Neural cell (in vitro differentiated cells): ENCODE results near the gene VPS33B. TPM values are rescaled to one million over a fixed set of nuclear protein-coding genes. Genes with fewer than 3 reads are reported as not detected.

Source experiments
- H2AFZ ChIP-seq: fragments of 200-600, 300-800 bp; sonication (generic), shearing (Covaris generic); 2 replicates; pipeline ENCODE4 v1.6.0; 2014; ENCODE audit warnings: low read depth, mild to moderate bottlenecking, antibody characterized with exemption, low read length, moderate library complexity
- H3F3A ChIP-seq: fragments of 200-600 bp; shearing (Covaris generic); 2 replicates; pipeline ENCODE4 v1.6.1; 2016; ENCODE audit warnings: mild to moderate bottlenecking, moderate library complexity, mixed read lengths, antibody characterized with exemption, low read length; ENCODE audit not compliant: insufficient read depth, poor library complexity, severe bottlenecking
- H3K27ac ChIP-seq: fragments of 200-600, 300-800 bp; sonication (generic), shearing (Covaris generic); 2 replicates; pipeline ENCODE4 v1.5.1; 2014; ENCODE audit warnings: mild to moderate bottlenecking, low read length, moderate library complexity
- H3K27me3 ChIP-seq: fragments of 300-800, 200-600 bp; sonication (generic), shearing (Covaris generic); 2 replicates; pipeline ENCODE4 v1.6.0; 2014; ENCODE audit warnings: mild to moderate bottlenecking, low read depth, low read length, moderate library complexity; ENCODE audit not compliant: insufficient read depth
- H3K36me3 ChIP-seq: fragments of 300-800, 200-600 bp; sonication (generic), shearing (Covaris generic); 2 replicates; pipeline ENCODE4 v1.5.1; 2014; ENCODE audit warnings: mild to moderate bottlenecking, antibody characterized with exemption, low read length, moderate library complexity; ENCODE audit not compliant: insufficient read depth
- H3K4me2 ChIP-seq: fragments of 300-800, 200-600 bp; sonication (generic), shearing (Covaris generic); 2 replicates; pipeline ENCODE4 v1.6.0; 2014; ENCODE audit warnings: mild to moderate bottlenecking, low read length
- H3K4me3 ChIP-seq: fragments of 300-800, 200-600 bp; sonication (generic), shearing (Covaris generic); 2 replicates; pipeline ENCODE4 v1.5.1; 2014; ENCODE audit warnings: mild to moderate bottlenecking, low read length, moderate library complexity
- H3K79me2 ChIP-seq: fragments of 200-600 bp; shearing (Covaris generic); replicated peaks from 2 replicates; pipeline ENCODE4 v1.6.0; 2014; ENCODE audit warnings: mild to moderate bottlenecking, low read length, moderate library complexity; ENCODE audit not compliant: insufficient read depth
- H3K9ac ChIP-seq: fragments of 300-800, 200-600 bp; sonication (generic), shearing (Covaris generic); 2 replicates; pipeline ENCODE4 v1.6.1; 2016; ENCODE audit warnings: mild to moderate bottlenecking, low read length, mixed read lengths
- H3K9me2 ChIP-seq: fragments of 200-600 bp; shearing (Covaris generic); 2 replicates; pipeline ENCODE4 v1.6.1; 2016; ENCODE audit warnings: mild to moderate bottlenecking, low read length, mixed read lengths; ENCODE audit not compliant: insufficient read depth
- H3K9me3 ChIP-seq: fragments of 200-600, 300-800 bp; sonication (generic), shearing (Covaris generic); 2 replicates; pipeline ENCODE4 v1.6.1; 2016; ENCODE audit warnings: mild to moderate bottlenecking, mixed run types, low read length, moderate library complexity, mixed read lengths
- H4K20me1 ChIP-seq: fragments of 200-600 bp; shearing (Covaris generic); 2 replicates; pipeline ENCODE4 v1.6.1; 2016; ENCODE audit warnings: mild to moderate bottlenecking, mixed run types; ENCODE audit not compliant: insufficient read depth
- CTCF ChIP-seq: fragments of 450-650 bp; IDR thresholded peaks from 2 replicates; pipeline ENCODE4 v1.5.1; 2014; ENCODE audit warnings: antibody characterized with exemption, mild to moderate bottlenecking, moderate library complexity; ENCODE audit not compliant: poor library complexity, severe bottlenecking
- EP300 ChIP-seq: fragments of 450-650 bp; conservative IDR thresholded peaks from 2 replicates; pipeline ENCODE4 v1.6.1; 2014; ENCODE audit warnings: antibody characterized with exemption, mild to moderate bottlenecking, moderate library complexity; ENCODE audit not compliant: poor library complexity, severe bottlenecking
- EZH2 ChIP-seq: fragments of 200-600, 300-800 bp; shearing (Covaris generic), sonication (generic); IDR thresholded peaks from 2 replicates; pipeline ENCODE4 v1.6.1; 2014; ENCODE audit warnings: antibody characterized with exemption, low read length, borderline replicate concordance, mild to moderate bottlenecking; ENCODE audit not compliant: insufficient read depth, poor library complexity, severe bottlenecking
- MXI1 ChIP-seq: fragments of 450-650 bp; conservative IDR thresholded peaks from 2 replicates; pipeline ENCODE4 v1.6.1; 2014; ENCODE audit warnings: antibody characterized with exemption, mild to moderate bottlenecking; ENCODE audit not compliant: poor library complexity, severe bottlenecking
- POLR2AphosphoS5 ChIP-seq: IDR thresholded peaks from 2 replicates; pipeline ENCODE4 v1.6.1; 2012
- RAD21 ChIP-seq: fragments of 450-650 bp; conservative IDR thresholded peaks from 2 replicates; pipeline ENCODE4 v1.6.1; 2014; ENCODE audit warnings: antibody characterized with exemption, mild to moderate bottlenecking, moderate library complexity
- REST ChIP-seq: IDR thresholded peaks from 2 replicates; pipeline ENCODE4 v1.6.1; 2012; ENCODE audit warnings: borderline replicate concordance
- SMC3 ChIP-seq: fragments of 450-650 bp; conservative IDR thresholded peaks from 2 replicates; pipeline ENCODE4 v1.6.1; 2014; ENCODE audit warnings: antibody characterized with exemption, mild to moderate bottlenecking, moderate library complexity; ENCODE audit not compliant: poor library complexity
- TAF1 ChIP-seq: IDR thresholded peaks from 2 replicates; pipeline ENCODE4 v1.6.1; 2012; ENCODE audit warnings: low read depth
- polyA plus RNA-seq: library from polyadenylated mRNA; depleted of rRNA; stranded (reverse); fragments of >200 nt; gene quantifications from 2 replicates; pipeline ENCODE4 v1.2.3, GENCODE V29; 2014

The VPS33B gene
- polyA plus RNA-seq, 1 donor from 2014 or later, result 54.9 TPM

GRCh38 chr15:90991587-90992285, 30.7 kb downstream of the VPS33B start:
- no peak overlapping the region for H3K4me3 ChIP-seq
- H3K27ac ChIP-seq, result no peak overlapping the region
- no peak overlapping the region for H3K9ac ChIP-seq
- no peaks in the 10 kb centered on the region for H3K9me2 ChIP-seq
- TF ChIP-seq MXI1 (no peak), RAD21 (no peak), EZH2 (no peak), POLR2AphosphoS5 (no peak), EP300 (no peak), SMC3 (no peak), REST (no peak), TAF1 (no peak), CTCF (no peak)
- no peaks in the 10 kb centered on the region for H4K20me1 ChIP-seq
- H2AFZ ChIP-seq, result no peak overlapping the region
- peaks cover 61% of the 10 kb centered on the region for H3K79me2 ChIP-seq
- H3K27me3 ChIP-seq, result no peaks in the 10 kb centered on the region
- H3K36me3 ChIP-seq, result no peaks in the 10 kb centered on the region
- no peaks in the 10 kb centered on the region for H3F3A ChIP-seq
- H3K4me2 ChIP-seq, result no peak overlapping the region
- H3K9me3 ChIP-seq, result no peaks in the 10 kb centered on the region

- Histone ChIP-seq H3K9me3 (no peaks in the 10 kb centered on the region), H3K27me3 (no peaks in the 10 kb centered on the region), H3K27ac (no peak overlapping the region), H4K20me1 (no peaks in the 10 kb centered on the region), H2AFZ (no peak overlapping the region), H3K9ac (no peak overlapping the region), H3K9me2 (no peaks in the 10 kb centered on the region), H3K79me2 (peaks cover 71% of the 10 kb centered on the region), H3K4me3 (no peak overlapping the region), H3K4me2 (no peak overlapping the region), H3F3A (no peaks in the 10 kb centered on the region), H3K36me3 (no peaks in the 10 kb centered on the region)
- TF ChIP-seq CTCF (no peak), RAD21 (no peak), MXI1 (no peak), REST (no peak), TAF1 (no peak), EP300 (no peak), POLR2AphosphoS5 (no peak), SMC3 (no peak), EZH2 (no peak)
Measured at GRCh38 chr15:90990446-90990845, 31.9 kb downstream of the VPS33B start.
